Limb (tissue), 2 donors: ENCODE measurements around the gene FRMPD2.
"Not testable (repeated sequence)": the region's sequence is repeated elsewhere in the genome, so short reads cannot be mapped to it uniquely, and the experiment has no call there.

Experiments
- DNase-seq, 2 donors: peaks; one replicate each; pipeline ENCODE4 v3.0.0-alpha.2; 2016; ENCODE audit errors: extremely low spot score in 2 of 2

Gene FRMPD2

DNA sequence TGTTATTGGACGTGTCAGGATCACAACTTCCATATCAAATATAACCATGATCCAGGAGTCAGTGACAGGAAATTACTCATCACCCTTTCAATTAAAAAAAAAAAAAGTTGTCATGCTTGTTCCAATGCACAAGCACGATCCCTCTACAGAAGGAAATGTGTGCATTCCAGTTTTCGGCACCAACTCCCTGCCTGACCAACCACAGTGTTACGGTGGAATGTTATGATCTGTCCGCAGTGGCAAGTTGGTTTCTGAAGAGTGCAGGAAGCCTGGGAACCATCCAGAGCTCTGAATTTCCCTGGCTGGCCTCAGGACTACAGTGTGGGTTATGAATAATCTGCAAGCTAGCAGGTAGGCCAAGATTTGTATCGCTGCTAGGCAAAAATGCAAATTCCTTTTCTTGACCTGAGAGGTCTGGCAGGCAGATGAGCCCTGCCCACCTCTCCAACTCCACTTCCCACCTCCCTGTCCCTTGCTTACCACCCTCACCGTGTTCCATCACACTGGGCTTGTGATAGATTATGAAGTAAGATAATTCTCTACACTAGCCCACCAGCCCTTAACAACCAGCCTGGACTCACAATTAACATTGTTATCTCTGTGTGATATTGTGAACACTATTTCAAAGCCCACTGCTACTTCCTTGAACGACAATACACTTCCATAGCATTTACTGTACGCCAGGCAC lies 20.4 kb downstream of the FRMPD2 start:
- no peak for DNase-seq

- no peak for DNase-seq
These were observed 22.2 kb downstream of the FRMPD2 start for GRCh38 chr10:48252354-48252650.

GRCh38 chr10:48251525-48252353 lies 22.8 kb downstream of the FRMPD2 start:
- DNase-seq = no peak

GRCh38 chr10:48251152-48251524 lies 23.4 kb downstream of the FRMPD2 start:
- no peak for DNase-seq

DNA sequence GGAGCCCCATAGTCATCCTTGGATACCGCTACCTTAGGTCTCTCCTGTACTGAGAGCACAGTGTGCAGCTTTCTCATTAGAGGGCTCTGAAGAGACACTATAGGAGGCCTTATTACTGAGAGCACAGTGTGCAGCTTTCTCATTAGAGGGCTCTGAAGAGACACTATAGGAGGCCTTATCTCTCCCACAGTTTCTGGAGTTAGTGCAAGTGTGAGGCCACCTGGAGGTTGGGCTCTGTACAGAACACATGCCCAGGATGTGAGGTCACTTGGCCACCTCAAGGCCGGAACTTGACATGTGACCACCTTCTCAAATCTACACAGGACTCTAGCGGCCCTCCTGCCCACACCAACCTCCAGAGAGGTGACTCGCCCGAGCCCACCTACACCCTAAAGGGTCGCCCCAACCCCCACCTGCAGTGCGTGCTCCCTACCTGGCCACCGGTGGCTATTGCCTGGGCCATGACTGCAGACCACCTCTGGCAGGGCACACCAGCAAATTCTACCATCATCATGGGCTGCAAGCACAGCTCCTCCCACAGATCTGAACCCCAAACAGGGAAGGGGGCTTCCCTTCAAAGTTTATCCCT lies 24.6 kb downstream of the FRMPD2 start:
- no peak for DNase-seq

DNA sequence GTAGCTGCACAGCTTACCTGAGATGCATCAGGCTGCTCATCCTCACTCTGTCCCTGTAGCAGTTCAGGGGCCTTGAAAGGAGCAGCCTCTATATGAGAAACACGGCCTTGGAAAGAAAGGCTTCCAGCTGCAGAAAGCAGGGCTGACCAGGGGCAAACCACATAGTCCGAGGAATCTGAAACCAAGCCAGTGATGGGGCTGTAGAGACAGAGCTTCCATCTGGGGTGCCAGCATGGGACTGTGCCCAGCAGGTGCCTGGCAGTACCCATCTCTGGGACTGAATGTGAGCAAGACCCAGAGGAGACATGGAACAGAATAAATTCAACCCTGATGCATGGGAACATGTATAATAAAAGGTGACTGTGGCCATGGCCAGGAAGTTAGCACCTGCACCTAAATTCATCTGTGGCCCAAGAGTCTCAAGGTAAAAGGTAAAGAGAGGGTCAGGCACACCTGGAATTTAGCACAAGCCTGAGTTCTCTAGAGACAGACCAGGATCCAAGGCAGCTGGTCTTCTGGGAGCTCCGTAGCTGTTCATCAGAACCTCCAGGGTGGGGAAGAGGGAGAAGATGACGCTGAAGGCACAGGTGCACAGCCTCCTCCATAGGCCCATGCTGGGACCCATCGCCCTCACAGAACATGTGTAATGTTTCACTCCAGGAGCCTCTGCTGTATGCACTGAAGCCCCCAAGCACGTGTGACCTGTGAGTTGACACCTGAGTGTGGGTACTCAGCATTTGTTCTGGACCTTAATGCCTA lies 25.3 kb downstream of the FRMPD2 start:
- DNase-seq = no peak

DNA sequence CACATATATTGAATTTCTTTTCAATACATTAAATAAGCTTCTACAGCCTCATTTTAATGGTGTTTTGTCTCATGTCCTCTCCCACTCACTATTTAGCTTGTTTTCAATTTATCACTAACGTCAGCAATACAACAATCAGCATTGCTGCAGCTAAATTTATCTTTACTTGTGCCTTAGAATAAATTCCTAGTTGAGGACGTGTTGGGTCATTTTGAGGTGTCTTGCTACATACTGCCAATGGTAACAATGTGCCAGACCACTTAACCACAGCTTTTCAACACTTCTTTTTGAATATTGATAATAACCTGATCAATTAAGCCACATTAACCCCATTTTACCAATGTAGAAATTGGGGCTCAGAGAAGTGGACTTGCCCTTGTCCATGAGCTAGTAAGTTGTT lies 26.0 kb downstream of the FRMPD2 start:
- no peak for DNase-seq

DNA sequence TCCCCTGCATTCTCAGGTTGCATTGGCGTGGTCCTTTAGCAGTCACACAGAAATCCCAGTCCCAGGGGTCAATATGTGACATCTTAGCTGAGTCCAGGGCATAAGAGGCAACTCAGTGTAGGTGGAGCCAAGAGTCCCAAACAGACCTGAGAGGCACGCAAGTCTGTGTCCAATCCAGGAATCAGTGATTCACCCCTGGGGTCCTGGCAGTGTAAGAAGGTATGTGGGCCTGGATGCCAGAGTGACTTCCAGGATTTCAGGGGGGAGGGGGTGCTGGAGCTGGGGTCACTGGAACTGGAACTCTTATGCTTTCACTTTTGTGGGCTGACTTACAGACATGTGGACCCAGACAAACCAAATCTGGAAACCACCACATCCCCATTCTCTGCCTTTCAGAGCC lies 26.8 kb downstream of the FRMPD2 start:
- no peak for DNase-seq

DNA sequence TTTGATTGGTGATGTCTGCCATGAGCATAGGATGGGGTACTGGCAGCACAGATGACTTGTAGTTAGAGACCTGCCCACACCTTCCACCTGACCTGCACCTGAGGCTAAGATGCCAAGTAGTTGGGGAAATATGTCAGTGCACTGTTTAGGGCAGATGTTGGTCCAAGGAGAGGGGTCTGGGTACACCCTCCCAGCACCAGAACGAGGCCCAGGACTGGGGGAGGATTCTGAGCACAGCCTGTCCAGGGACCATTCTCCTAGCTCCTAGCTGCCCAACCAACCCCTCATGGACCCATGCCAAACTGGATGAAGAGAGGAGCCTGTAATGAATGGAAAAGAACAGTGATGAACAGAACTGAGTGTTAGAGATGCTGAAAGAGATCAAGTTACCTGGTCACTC lies 28.0 kb downstream of the FRMPD2 start:
- no peak for DNase-seq

DNA sequence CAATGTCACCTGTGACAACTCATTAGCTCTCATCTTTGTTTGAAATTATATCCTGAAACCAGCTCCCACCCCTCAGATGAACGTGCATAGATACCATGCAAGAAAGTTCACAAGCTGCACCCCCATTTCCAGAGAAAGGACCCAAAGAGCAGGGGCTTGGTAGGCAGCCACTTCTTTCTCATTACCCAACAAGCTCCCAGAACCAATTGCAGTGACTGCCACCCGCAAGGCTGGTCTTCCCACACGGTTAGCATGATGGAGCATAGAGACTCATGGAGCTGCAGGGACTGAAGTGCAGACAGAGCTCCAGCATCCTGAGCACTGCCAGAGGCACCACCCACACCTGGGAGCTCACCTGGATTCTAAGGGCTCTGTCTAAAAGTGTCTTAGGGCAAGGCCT lies 28.5 kb downstream of the FRMPD2 start:
- no peak for DNase-seq

GRCh38 chr10:48243921-48244320 lies 30.6 kb downstream of the FRMPD2 start:
- not testable (repeated sequence) for DNase-seq

- DNase-seq = no peak
These were observed 31.0 kb downstream of the FRMPD2 start for GRCh38 chr10:48243487-48243886.

- DNase-seq = no peak
These were observed 32.2 kb downstream of the FRMPD2 start for GRCh38 chr10:48242171-48242904.

DNA sequence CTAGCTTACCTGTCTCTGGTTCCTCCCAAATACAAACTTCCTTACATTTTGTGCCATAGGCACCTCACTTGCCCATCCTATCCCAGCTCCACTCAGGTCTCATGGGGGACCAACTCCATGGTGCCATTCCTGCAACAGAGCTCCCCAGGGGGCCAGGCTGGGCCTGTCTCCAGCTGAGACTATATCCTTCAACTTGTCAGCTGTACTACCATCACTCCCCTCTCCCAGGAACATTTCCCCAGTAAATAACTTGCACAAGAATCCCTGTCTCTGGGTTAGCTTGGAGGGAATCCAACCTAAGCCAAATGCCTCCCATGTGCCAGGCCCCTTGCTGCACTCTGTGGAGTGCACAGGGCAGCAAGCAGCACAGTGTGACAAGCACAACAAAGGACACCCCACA lies 33.2 kb downstream of the FRMPD2 start:
- no peak for DNase-seq

- peak in 1 of 2 donors; percentile 9 for DNase-seq
These were observed 34.3 kb downstream of the FRMPD2 start for GRCh38 chr10:48240196-48240595.

DNA sequence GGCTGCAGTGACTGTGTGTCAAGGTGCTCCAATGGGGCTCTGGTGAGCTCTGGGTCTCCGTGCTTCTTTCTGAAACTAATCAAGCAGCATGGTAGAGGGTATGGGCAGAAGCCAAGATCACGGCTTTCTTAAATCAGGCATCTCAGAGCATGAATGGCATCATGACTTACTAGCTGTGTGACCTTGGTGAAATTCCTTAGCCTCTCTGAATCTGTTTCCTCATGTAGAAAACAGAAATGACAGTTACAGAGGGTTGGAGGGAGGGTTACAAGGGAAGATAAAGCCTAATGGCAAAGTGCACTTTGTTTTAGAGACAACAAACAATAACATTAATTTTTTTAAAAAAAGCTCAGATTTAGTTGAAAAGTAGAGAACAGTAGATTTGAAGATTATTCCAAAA lies 34.9 kb downstream of the FRMPD2 start:
- peak in 1 of 2 donors; percentile 4 for DNase-seq

DNA sequence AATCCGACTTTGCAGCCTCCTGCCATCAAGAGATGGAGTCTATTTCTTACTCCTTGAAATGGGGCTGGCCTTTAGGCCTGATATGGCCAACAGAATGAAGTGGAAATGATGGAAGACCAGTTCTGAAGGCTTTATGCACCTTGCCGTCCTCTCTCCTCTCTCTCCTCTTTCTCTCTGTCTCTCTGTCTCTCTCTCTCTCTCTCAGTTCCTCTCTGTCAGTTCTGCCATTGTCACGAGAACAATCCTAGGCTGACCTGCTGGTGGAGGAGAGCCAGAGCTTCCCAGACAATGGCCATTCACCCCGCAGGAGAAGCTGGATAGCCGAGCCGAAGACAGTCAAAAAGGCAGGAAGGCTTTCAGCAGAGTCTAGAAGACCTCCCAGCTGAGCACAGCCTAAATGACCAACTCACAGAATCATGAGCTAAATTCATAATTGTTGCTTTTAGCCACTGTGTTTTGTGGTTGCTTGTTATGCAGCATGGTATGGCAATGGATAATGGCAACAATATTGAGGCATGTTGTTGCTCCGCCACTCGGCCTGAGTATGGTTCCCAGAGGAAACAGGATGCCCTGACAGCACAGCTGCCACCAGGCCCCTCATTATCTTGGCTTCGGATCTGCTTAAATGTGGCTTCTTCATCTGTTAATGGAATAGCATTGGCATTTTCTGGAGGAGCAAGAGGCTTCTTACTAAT lies 35.5 kb downstream of the FRMPD2 start:
- DNase-seq = peak in 1 of 2 donors; percentile 12

DNA sequence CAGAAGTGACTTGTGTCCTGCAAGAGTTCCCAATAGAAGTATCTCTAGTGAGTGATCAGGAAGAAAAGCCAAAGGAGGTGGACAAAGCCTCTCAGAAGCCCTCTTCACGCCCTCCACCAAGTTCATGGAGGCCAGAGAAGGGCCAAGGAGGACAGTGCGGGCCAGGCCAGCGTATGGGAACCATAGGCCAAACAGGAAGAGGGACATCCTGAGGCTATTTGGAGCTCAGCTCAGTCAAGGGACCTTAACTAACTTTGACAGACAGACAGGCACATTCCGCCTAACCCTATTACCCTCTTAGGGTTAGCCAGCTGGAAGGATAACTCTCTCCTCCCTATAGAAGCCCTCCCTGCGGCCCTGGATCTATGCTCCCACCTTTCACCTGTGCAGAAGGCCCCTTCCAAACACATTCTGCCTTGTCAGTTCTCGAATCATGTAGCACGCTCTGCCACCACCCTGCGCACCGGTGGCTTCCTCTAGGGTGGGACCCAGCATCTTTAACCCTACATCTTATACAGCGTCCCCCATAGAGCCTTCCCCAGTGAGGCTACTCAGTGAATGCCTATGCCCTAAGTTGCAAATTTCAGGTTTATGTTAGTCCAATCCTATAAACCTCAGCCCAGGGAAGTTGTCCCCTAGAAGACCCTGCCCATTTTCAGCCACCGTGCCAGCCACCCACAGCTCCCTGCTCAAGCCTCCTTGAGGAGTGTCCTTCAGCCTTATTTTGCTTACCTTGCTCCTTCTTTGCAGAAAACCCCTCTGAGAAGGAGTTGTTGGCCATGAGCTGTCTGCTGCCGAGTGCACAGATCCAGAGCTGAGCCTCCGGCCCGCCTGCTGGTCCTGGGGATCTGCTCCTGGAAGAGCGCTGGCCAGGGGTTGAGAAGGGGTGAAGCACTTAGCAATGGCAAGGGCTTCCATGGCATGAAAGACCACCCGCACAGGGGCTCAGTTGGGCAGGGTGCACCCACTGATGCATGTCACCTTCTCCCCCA lies 36.9 kb downstream of the FRMPD2 start:
- DNase-seq = no peak

GRCh38 chr10:48236199-48236621 lies 38.3 kb downstream of the FRMPD2 start:
- DNase-seq = no peak

- no peak for DNase-seq
These were observed 39.0 kb downstream of the FRMPD2 start for GRCh38 chr10:48235501-48235900.
